Type B pancreatic cell (in vitro differentiated cells): Measurements from ENCODE around the gene LMOD3. TPM values are rescaled to one million over a fixed set of nuclear protein-coding genes. Genes with fewer than 3 reads are reported as not detected.

Experiments
- DNase-seq: peaks from one replicate; pipeline ENCODE4 v3.0.0; 2021; ENCODE audit warnings: mixed read lengths; ENCODE audit not compliant: unreplicated experiment; ENCODE audit errors: extremely low spot score
- H3K27ac Mint-ChIP-seq: 2 replicates; pipeline ENCODE4 v1.8.0; 2021; ENCODE audit warnings: mild to moderate bottlenecking, mixed read lengths
- H3K27me3 Mint-ChIP-seq: 2 replicates; pipeline ENCODE4 v1.8.0; 2021; ENCODE audit warnings: mixed read lengths
- H3K36me3 Mint-ChIP-seq: 2 replicates; pipeline ENCODE4 v1.8.0; 2021; ENCODE audit warnings: mixed read lengths
- H3K4me1 Mint-ChIP-seq: one replicate; pipeline ENCODE4 v1.8.0; 2021; ENCODE audit warnings: mixed read lengths; ENCODE audit not compliant: unreplicated experiment
- H3K4me3 Mint-ChIP-seq: 2 replicates; pipeline ENCODE4 v1.8.0; 2021; ENCODE audit warnings: mild to moderate bottlenecking, mixed read lengths
- H3K9me3 Mint-ChIP-seq: 2 replicates; pipeline ENCODE4 v1.8.0; 2021; ENCODE audit warnings: mixed read lengths
- CTCF ChIP-seq: fragments of 200-600 bp; sonication (generic); conservative IDR thresholded peaks from 2 replicates; pipeline ENCODE4 v1.5.0; 2021; ENCODE audit warnings: antibody characterized with exemption, mild to moderate bottlenecking
- total RNA-seq: library from RNA; stranded (reverse); gene quantifications from 2 replicates; pipeline ENCODE4 v1.2.1, GENCODE V29; 2021; ENCODE audit warnings: low replicate concordance

LMOD3 gene
- total RNA-seq, 1 donor from 2014 or later = 0.12 TPM

GRCh38 chr3:69094467-69095205 is 27.8 kb downstream of the LMOD3 start:
- Mint-ChIP-seq H3K4me3 (no peak overlapping the region), H3K27me3 (no peaks in the 10 kb centered on the region), H3K27ac (no peak overlapping the region), H3K4me1 (peaks cover 26% of the 10 kb centered on the region), H3K36me3 (peaks cover 9% of the 10 kb centered on the region), H3K9me3 (no peaks in the 10 kb centered on the region)
- DNase-seq = no peak
- no peak for TF ChIP-seq CTCF

GRCh38 chr3:69092030-69092516 is 30.3 kb downstream of the LMOD3 start:
- Mint-ChIP-seq H3K27me3 (no peaks in the 10 kb centered on the region), H3K4me3 (no peak overlapping the region), H3K9me3 (no peaks in the 10 kb centered on the region), H3K36me3 (peaks cover 3% of the 10 kb centered on the region), H3K27ac (peak overlapping the region; percentile 19), H3K4me1 (peaks cover 35% of the 10 kb centered on the region)
- no peak for DNase-seq
- TF ChIP-seq CTCF = no peak

- Mint-ChIP-seq H3K4me3 (no peak overlapping the region), H3K4me1 (peaks cover 35% of the 10 kb centered on the region), H3K27ac (peak overlapping the region; percentile 37), H3K27me3 (no peaks in the 10 kb centered on the region), H3K36me3 (peaks cover 3% of the 10 kb centered on the region), H3K9me3 (no peaks in the 10 kb centered on the region)
- no peak for DNase-seq
- no peak for TF ChIP-seq CTCF
These were observed 30.9 kb downstream of the LMOD3 start for GRCh38 chr3:69091389-69092029.

- H3K27ac Mint-ChIP-seq = peak overlapping the region; percentile 46
- no peak for TF ChIP-seq CTCF
- H3K4me3 Mint-ChIP-seq = peak overlapping the region; percentile 16
- peaks cover 37% of the 10 kb centered on the region for H3K4me1 Mint-ChIP-seq
- H3K9me3 Mint-ChIP-seq = no peaks in the 10 kb centered on the region
- no peaks in the 10 kb centered on the region for H3K27me3 Mint-ChIP-seq
- H3K36me3 Mint-ChIP-seq = peaks cover 3% of the 10 kb centered on the region
- DNase-seq = no peak
These were observed 32.4 kb downstream of the LMOD3 start for GRCh38 chr3:69090021-69090420.

- no peak for DNase-seq
- H3K4me3 Mint-ChIP-seq = peak overlapping the region; percentile 40
- no peaks in the 10 kb centered on the region for H3K27me3 Mint-ChIP-seq
- H3K36me3 Mint-ChIP-seq = peaks cover 3% of the 10 kb centered on the region
- no peak for TF ChIP-seq CTCF
- no peaks in the 10 kb centered on the region for H3K9me3 Mint-ChIP-seq
- peaks cover 49% of the 10 kb centered on the region for H3K4me1 Mint-ChIP-seq
- H3K27ac Mint-ChIP-seq = no peak overlapping the region
These were observed 34.3 kb downstream of the LMOD3 start for GRCh38 chr3:69088063-69088462.
